Sigmoid colon (tissue), 4 donors: ENCODE measurements around the gene PJA2.

ENCODE experiments used
- CTCF ChIP-seq, 4 experiments: fragments of 450-650 bp in 3 of 4; fragments of 200-600 bp in 1 of 4; IDR thresholded peaks; one replicate each; pipeline ENCODE4 v1.5.1; 2016 to 2019; ENCODE audit warnings: antibody characterized with exemption in 4 of 4, mild to moderate bottlenecking in 3 of 4, moderate library complexity in 2 of 4
- POLR2A ChIP-seq, 2 donors: fragments of 450-650 bp; IDR thresholded peaks; one replicate each; pipeline ENCODE4 v1.6.1; 2016; ENCODE audit warnings: antibody characterized with exemption in 2 of 2, mild to moderate bottlenecking in 2 of 2, moderate library complexity in 2 of 2
- POLR2AphosphoS5 ChIP-seq, 4 donors: sonication (generic); formaldehyde crosslinking; IDR thresholded peaks; one replicate each; pipeline ENCODE4 v1.6.1; 2017; ENCODE audit warnings: antibody characterized with exemption in 4 of 4

- no peak for TF ChIP-seq CTCF (IDR thresholded peaks at IDR 0.05)
- no peak for TF ChIP-seq POLR2A (IDR thresholded peaks at IDR 0.05)
- TF ChIP-seq POLR2AphosphoS5 (IDR thresholded peaks at IDR 0.05), result no peak
These were observed 99.5 kb downstream of the PJA2 start for GRCh38 chr5:109310315-109310714.
